Loucy (cell line): ENCODE measurements around the gene C12orf56.
"Not testable (repeated sequence)": the region's sequence is repeated elsewhere in the genome, so short reads cannot be mapped to it uniquely, and the experiment has no call there.

Experiments
- H2AFZ ChIP-seq: fragments of 200-600 bp; sonication (generic); 2 replicates; pipeline ENCODE4 v1.6.0; 2016; ENCODE audit warnings: antibody characterized with exemption, mild to moderate bottlenecking, low read length, moderate library complexity
- H3F3A ChIP-seq: fragments of 200-600 bp; 2 replicates; pipeline ENCODE4 v1.6.0; 2016; ENCODE audit warnings: antibody characterized with exemption, low read depth, mild to moderate bottlenecking
- H3K27me3 ChIP-seq: fragments of 200-600 bp; sonication (generic); 2 replicates; pipeline ENCODE4 v1.6.1; 2014; ENCODE audit warnings: low read length, mild to moderate bottlenecking; ENCODE audit not compliant: insufficient read depth, poor library complexity, severe bottlenecking
- H3K36me3 ChIP-seq: fragments of 200-600 bp; sonication (generic); 2 replicates; pipeline ENCODE4 v1.6.1; 2016; ENCODE audit warnings: low read length; ENCODE audit not compliant: insufficient read depth
- H3K4me1 ChIP-seq: fragments of 200-600 bp; sonication (generic); 2 replicates; pipeline ENCODE4 v1.5.1; 2014; ENCODE audit warnings: low read length, mild to moderate bottlenecking; ENCODE audit not compliant: insufficient read depth, poor library complexity, severe bottlenecking
- H3K4me2 ChIP-seq: fragments of 200-600 bp; sonication (generic); 2 replicates; pipeline ENCODE4 v1.6.0; 2014; ENCODE audit warnings: antibody characterized with exemption, low read length, low read depth, mild to moderate bottlenecking; ENCODE audit not compliant: poor library complexity, severe bottlenecking
- H3K4me3 ChIP-seq: fragments of 200-600 bp; sonication (generic); 2 replicates; pipeline ENCODE4 v1.5.1; 2014; ENCODE audit warnings: low read length, mild to moderate bottlenecking, mixed read lengths; ENCODE audit not compliant: poor library complexity, severe bottlenecking
- H3K79me2 ChIP-seq: fragments of 200-600 bp; sonication (generic); 2 replicates; pipeline ENCODE4 v1.6.1; 2014; ENCODE audit warnings: low read length; ENCODE audit not compliant: insufficient read depth
- H3K9ac ChIP-seq: fragments of 200-600 bp; sonication (generic); 2 replicates; pipeline ENCODE4 v1.6.0; 2014; ENCODE audit warnings: mild to moderate bottlenecking, low read depth, low read length, moderate library complexity; ENCODE audit not compliant: poor library complexity, severe bottlenecking
- H3K9me2 ChIP-seq: fragments of 200-600 bp; sonication (generic); replicated peaks from 2 replicates; pipeline ENCODE4 v1.6.1; 2016; ENCODE audit warnings: low read depth, low read length, mixed read lengths
- H3K9me3 ChIP-seq: fragments of 200-600 bp; sonication (generic); 2 replicates; pipeline ENCODE4 v1.6.1; 2014; ENCODE audit warnings: mild to moderate bottlenecking, antibody characterized with exemption, low read length, low read depth; ENCODE audit not compliant: insufficient read depth
- H4K20me1 ChIP-seq: fragments of 200-600 bp; sonication (generic); 2 replicates; pipeline ENCODE4 v1.6.0; 2014; ENCODE audit warnings: antibody characterized with exemption, low read length, mild to moderate bottlenecking; ENCODE audit not compliant: insufficient read depth, poor library complexity, severe bottlenecking
- CTCF ChIP-seq: fragments of 200-600 bp; sonication (generic); conservative IDR thresholded peaks from 2 replicates; pipeline ENCODE4 v1.5.1; 2014; ENCODE audit warnings: mild to moderate bottlenecking, antibody characterized with exemption, low read length
- EZH2phosphoT487 ChIP-seq: fragments of 200-600 bp; IDR thresholded peaks from 2 replicates; pipeline ENCODE4 v1.6.1; 2018; ENCODE audit warnings: antibody characterized with exemption, mild to moderate bottlenecking, moderate library complexity, borderline replicate concordance

The C12orf56 gene

DNA sequence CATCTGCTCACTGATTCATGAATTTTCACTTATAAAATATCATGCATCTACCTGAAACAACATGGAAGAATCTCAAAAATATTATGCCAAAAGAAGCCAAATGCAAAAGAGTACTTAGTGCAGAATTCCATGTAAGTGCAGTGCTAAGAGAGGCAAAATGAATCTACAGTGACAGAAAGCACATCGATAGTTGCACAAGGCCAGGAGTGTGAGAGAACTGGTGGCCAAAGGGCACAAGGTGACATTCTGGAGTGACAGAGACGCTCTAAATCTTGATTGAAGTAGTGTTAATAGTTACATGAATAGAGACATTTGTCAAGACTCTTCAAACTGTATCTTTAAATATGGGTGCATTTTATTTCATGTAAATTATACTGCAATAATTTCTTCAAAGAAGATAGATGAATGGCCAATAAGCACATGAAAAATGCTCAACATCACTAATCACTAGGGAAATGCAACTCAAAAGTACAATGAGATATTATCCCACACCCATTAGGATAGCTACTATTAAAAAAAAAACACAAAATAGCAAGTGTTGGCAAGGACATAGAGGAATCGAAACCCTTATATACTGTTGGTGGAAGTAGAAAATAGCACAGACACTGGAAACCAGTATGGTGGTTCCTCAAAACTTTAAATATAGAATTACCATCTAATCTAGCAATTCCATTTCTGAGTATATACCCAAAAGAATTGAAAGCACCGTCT is 96.7 kb downstream of the C12orf56 start:
- Histone ChIP-seq H3K9me2 (no peaks in the 10 kb centered on the region), H3K9me3 (no peaks in the 10 kb centered on the region), H3K4me2 (no peak overlapping the region), H4K20me1 (no peaks in the 10 kb centered on the region), H3K4me1 (no peaks in the 10 kb centered on the region), H3K9ac (no peak overlapping the region), H2AFZ (no peak overlapping the region), H3K27me3 (no peaks in the 10 kb centered on the region), H3K79me2 (no peaks in the 10 kb centered on the region), H3F3A (no peaks in the 10 kb centered on the region), H3K4me3 (no peak overlapping the region), H3K36me3 (no peaks in the 10 kb centered on the region)
- TF ChIP-seq EZH2phosphoT487 (no peak), CTCF (no peak)

GRCh38 chr12:64293174-64293573 is 97.4 kb downstream of the C12orf56 start:
- H2AFZ ChIP-seq, H3K27me3 ChIP-seq, H3K4me2 ChIP-seq, H3K9me2 ChIP-seq, H3K79me2 ChIP-seq, H3K9me3 ChIP-seq, H3K4me1 ChIP-seq, H3F3A ChIP-seq, H3K9ac ChIP-seq, H3K36me3 ChIP-seq, H4K20me1 ChIP-seq, H3K4me3 ChIP-seq: not testable (repeated sequence)

DNA sequence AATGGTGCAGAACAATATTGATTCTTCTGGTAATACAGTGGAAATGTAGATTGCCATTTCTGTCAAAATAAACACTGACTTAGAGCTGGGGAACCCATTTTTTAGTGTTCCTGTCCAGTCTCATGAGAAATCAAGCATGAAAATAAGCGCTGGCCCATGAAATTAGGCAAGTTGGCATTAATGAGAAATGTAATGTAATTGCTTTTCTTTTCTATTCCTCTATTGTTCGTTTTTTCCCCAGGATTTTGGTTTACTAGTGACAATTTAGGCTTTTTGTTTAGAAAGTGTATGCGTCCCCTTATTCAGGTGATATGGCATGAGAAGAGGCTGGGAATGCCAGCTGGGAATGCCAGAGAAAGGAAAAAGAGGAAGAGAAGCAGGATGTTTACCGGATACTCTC is 104.0 kb downstream of the C12orf56 start:
- H3K4me1 ChIP-seq, result no peaks in the 10 kb centered on the region
- H3K9me2 ChIP-seq, result no peaks in the 10 kb centered on the region
- H2AFZ ChIP-seq, result no peak overlapping the region
- no peak overlapping the region for H3K4me2 ChIP-seq
- H3K9ac ChIP-seq, result no peak overlapping the region
- no peak overlapping the region for H3K4me3 ChIP-seq
- H3K27me3 ChIP-seq, result no peaks in the 10 kb centered on the region
- no peaks in the 10 kb centered on the region for H3K36me3 ChIP-seq
- H3F3A ChIP-seq, result no peaks in the 10 kb centered on the region
- H3K9me3 ChIP-seq, result no peaks in the 10 kb centered on the region
- H4K20me1 ChIP-seq, result no peaks in the 10 kb centered on the region
- TF ChIP-seq EZH2phosphoT487 (no peak), CTCF (no peak)
- no peaks in the 10 kb centered on the region for H3K79me2 ChIP-seq

DNA sequence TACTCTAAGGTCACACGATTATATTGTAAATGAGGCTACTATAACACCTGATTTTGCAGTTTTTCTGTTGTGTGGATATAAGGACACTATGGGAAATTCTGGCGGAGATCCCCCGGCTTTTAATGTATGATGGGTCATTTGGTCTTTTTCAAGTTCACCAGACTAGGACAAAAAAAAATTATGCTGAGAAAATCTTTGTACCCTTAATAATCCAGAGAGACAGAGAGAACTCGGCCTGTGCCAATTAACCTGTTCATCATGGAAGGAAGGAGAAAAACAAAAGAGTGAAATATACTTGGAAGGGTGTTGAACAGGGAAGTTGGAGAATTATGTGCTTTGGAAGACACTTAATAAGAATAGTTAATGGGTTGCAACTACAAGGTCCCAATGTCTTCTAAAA is 106.3 kb downstream of the C12orf56 start:
- H3K9me2 ChIP-seq, result no peaks in the 10 kb centered on the region
- H3K27me3 ChIP-seq, result no peaks in the 10 kb centered on the region
- H3K9me3 ChIP-seq, result no peaks in the 10 kb centered on the region
- H3K9ac ChIP-seq, result no peak overlapping the region
- H3K4me1 ChIP-seq, result no peaks in the 10 kb centered on the region
- no peaks in the 10 kb centered on the region for H3K79me2 ChIP-seq
- no peak overlapping the region for H2AFZ ChIP-seq
- H3K4me3 ChIP-seq, result no peak overlapping the region
- H3F3A ChIP-seq, result no peaks in the 10 kb centered on the region
- TF ChIP-seq CTCF (no peak), EZH2phosphoT487 (no peak)
- no peak overlapping the region for H3K4me2 ChIP-seq
- no peaks in the 10 kb centered on the region for H4K20me1 ChIP-seq
- no peaks in the 10 kb centered on the region for H3K36me3 ChIP-seq
